HepG2 (cell line): ENCODE measurements around the gene CILP2. TPM values are rescaled to one million over a fixed set of nuclear protein-coding genes. Genes with fewer than 3 reads are reported as not detected.

Experiments
- ATAC-seq: fragments of 200-7000 bp; cut with Tn5 transposase; 3 replicates; pipeline ENCODE4 v1.9.1; 2020; ENCODE audit warnings: mild to moderate bottlenecking, moderate library complexity
- BruUV-seq: library from RNA; stranded (reverse); fragments of 400-500 nt; replicated peaks from 2 replicates; lab custom pipeline; 2021; lab: Mats Ljungman, UMichigan
- CTCF ChIA-PET: fragments of 300-600 bp; formaldehyde crosslinking; extraction: SDS; loops from one replicate; lab custom pipeline; 2021; ENCODE audit warnings: low total read pairs, inconsistent platforms, low intra/inter-chr PET ratio; lab: Yijun Ruan, JAX
- POLR2A ChIA-PET: fragments of 350-600 bp; sonication (Branson Sonifier 250); formaldehyde crosslinking; loops from one replicate; lab custom pipeline; 2020; ENCODE audit warnings: antibody characterized with exemption, inconsistent platforms; lab: Yijun Ruan, JAX
- DNase-seq: peaks from one replicate; pipeline ENCODE4 v3.0.0-alpha.2; 2015; ENCODE audit warnings: low spot score
- FAIRE-seq: peaks from 3 replicates; lab custom pipeline; 2011; peaks lifted over from hg19 to GRCh38; lab: Jason Lieb, UNC
- H2AFZ ChIP-seq: one replicate; pipeline ENCODE4 v1.6.1; 2011; ENCODE audit warnings: low read length, inconsistent platforms
- H3K27ac ChIP-seq: fragments of 300-600 bp; 3 replicates; pipeline ENCODE4 v1.8.0; 2011; ENCODE audit warnings: mixed run types, mild to moderate bottlenecking, mixed read lengths, low read length, inconsistent platforms; ENCODE audit not compliant: insufficient read depth; ENCODE audit errors: extremely low read length
- H3K27me3 ChIP-seq, 2 experiments: fragments of 200-600 bp in 1 of 2; 2 replicates in 1 of 2; 3 replicates in 1 of 2; pipeline versions ENCODE4 v1.6.0 to v1.8.0; 2011; ENCODE audit warnings: low read length in 2 of 2, mild to moderate bottlenecking in 2 of 2, moderate library complexity in 2 of 2, inconsistent platforms in 1 of 2; ENCODE audit not compliant: insufficient read depth in 2 of 2, control insufficient read depth in 1 of 2
- H3K36me3 ChIP-seq, 2 experiments: fragments of 200-600 bp in 1 of 2; replicated peaks in 1 of 2; 2 replicates in 1 of 2; 3 replicates in 1 of 2; pipeline versions ENCODE4 v1.5.1 to v1.8.0; 2011; ENCODE audit warnings: low read length in 2 of 2, inconsistent platforms in 1 of 2; ENCODE audit not compliant: insufficient read depth in 2 of 2, control insufficient read depth in 1 of 2
- H3K4me1 ChIP-seq: 2 replicates; pipeline ENCODE4 v1.5.1; 2012; ENCODE audit warnings: low read length, inconsistent platforms; ENCODE audit not compliant: insufficient read depth
- H3K4me2 ChIP-seq: 2 replicates; pipeline ENCODE4 v1.6.0; 2011; ENCODE audit warnings: low read depth, low read length, inconsistent platforms
- H3K4me3 ChIP-seq, 3 experiments: fragments of 200-600 bp in 1 of 3; sonication (generic), shearing (Covaris generic) in 1 of 3; replicated peaks in 1 of 3; 2 replicates each; pipeline ENCODE4 v1.5.1; 2011 to 2016; ENCODE audit warnings: low read length in 3 of 3, inconsistent platforms in 2 of 3, low read depth in 2 of 3, mild to moderate bottlenecking in 2 of 3, control low read depth in 1 of 3, mixed read lengths in 1 of 3; ENCODE audit not compliant: insufficient read depth in 1 of 3
- H3K79me2 ChIP-seq: one replicate; pipeline ENCODE4 v1.6.1; 2011; ENCODE audit warnings: low read length, inconsistent platforms; ENCODE audit not compliant: insufficient read depth
- H3K9ac ChIP-seq: 2 replicates; pipeline ENCODE4 v1.6.0; 2011; ENCODE audit warnings: mild to moderate bottlenecking, low read depth, low read length, inconsistent platforms; ENCODE audit not compliant: insufficient read depth
- H3K9me3 ChIP-seq: 2 replicates; pipeline ENCODE4 v1.5.1; 2012; ENCODE audit warnings: mild to moderate bottlenecking, low read length
- H4K20me1 ChIP-seq: 2 replicates; pipeline ENCODE4 v1.6.0; 2011; ENCODE audit warnings: inconsistent platforms, mild to moderate bottlenecking, low read length, moderate library complexity; ENCODE audit not compliant: insufficient read depth
- AKAP8 ChIP-seq: sonication (generic); formaldehyde crosslinking; IDR thresholded peaks from 2 replicates; pipeline ENCODE4 v1.5.1; 2020; ENCODE audit warnings: mild to moderate bottlenecking, missing genetic modification reagents
- CSRNP2 ChIP-seq: sonication (generic); formaldehyde crosslinking; conservative IDR thresholded peaks from 2 replicates; pipeline ENCODE4 v1.8.0; 2022; ENCODE audit warnings: low read depth, missing genetic modification reagents
- DMAP1 ChIP-seq: IDR thresholded peaks from 2 replicates; pipeline ENCODE4 v1.6.1; 2016
- HCFC1 ChIP-seq: fragments of 150-350 bp; IDR thresholded peaks from 2 replicates; pipeline ENCODE4 v1.6.1; 2014; ENCODE audit warnings: low read depth, low read length
- ISX ChIP-seq: sonication (generic); formaldehyde crosslinking; conservative IDR thresholded peaks from 2 replicates; pipeline ENCODE4 v1.5.0; 2020; ENCODE audit warnings: missing genetic modification reagents
- SCMH1 ChIP-seq: sonication (generic); formaldehyde crosslinking; IDR thresholded peaks from 2 replicates; pipeline ENCODE4 v1.9.0; 2021; ENCODE audit warnings: missing genetic modification reagents, mild to moderate bottlenecking, borderline replicate concordance
- TAF15 ChIP-seq: fragments of 200-400 bp; formaldehyde crosslinking; IDR thresholded peaks from one replicate; pipeline ENCODE4 v1.6.1; 2018; ENCODE audit warnings: mild to moderate bottlenecking, low read depth, low read length; ENCODE audit not compliant: poor library complexity, severe bottlenecking
- TCF12 ChIP-seq, 2 experiments: fragments of 450-650 bp in 1 of 2; sonication (generic) in 1 of 2; formaldehyde crosslinking in 1 of 2; IDR thresholded peaks; 2 replicates each; pipeline versions ENCODE4 v1.6.1 to v1.8.0; 2017 to 2022; ENCODE audit warnings: antibody characterized with exemption in 1 of 2, mild to moderate bottlenecking in 1 of 2, missing genetic modification reagents in 1 of 2, moderate library complexity in 1 of 2
- U2AF2 ChIP-seq: fragments of 200-400 bp; formaldehyde crosslinking; IDR thresholded peaks from 2 replicates; pipeline ENCODE4 v1.6.1; 2017; ENCODE audit warnings: low read depth, mild to moderate bottlenecking, low read length
- ZFP1 ChIP-seq: IDR thresholded peaks from 2 replicates; pipeline ENCODE4 v1.6.1; 2016
- ZNF10 ChIP-seq: sonication (generic); formaldehyde crosslinking; IDR thresholded peaks from 2 replicates; pipeline ENCODE4 v1.4.0; 2020; ENCODE audit warnings: mild to moderate bottlenecking, low read depth, missing genetic modification reagents, borderline replicate concordance
- ZNF501 ChIP-seq: sonication (generic); formaldehyde crosslinking; IDR thresholded peaks from 2 replicates; pipeline ENCODE4 v1.5.1; 2020; ENCODE audit warnings: mild to moderate bottlenecking, moderate library complexity, missing genetic modification reagents
- ZNF570 ChIP-seq: sonication (generic); formaldehyde crosslinking; IDR thresholded peaks from 2 replicates; pipeline ENCODE4 v1.4.0; 2020; ENCODE audit warnings: mild to moderate bottlenecking, missing genetic modification reagents, borderline replicate concordance
- WGBS: methylation state at CpG from one replicate; pipeline ENCODE4 v1.1.6; 2017; ENCODE audit warnings: low lambda C conversion rate; 5-methylcytosine and 5-hydroxymethylcytosine counted together
- in situ Hi-C: cut with HindIII; loops from 2 replicates; pipeline ENCODE4 v1.10.0; 2017; ENCODE audit warnings: low pct_unique_long_range_greater_than_20kb; ENCODE audit not compliant: extremely low pct_ligation_motif_present
- intact Hi-C: fragments of 100-400 bp; cut with micrococcal nuclease; formaldehyde crosslinking; loops from one replicate; pipeline ENCODE4 v1.10.0; 2022; ENCODE audit not compliant: unreplicated experiment
- polyA plus RNA-seq, 8 experiments: library from polyadenylated mRNA; depleted of rRNA in 3 of 8; stranded (reverse) in 7 of 8; unstranded in 1 of 8; fragments of >200 nt; fragmentation: Illumina TruSeq in 4 of 8; extraction: Trizol in 4 of 8; gene quantifications; 2 replicates each; pipeline versions ENCODE4 v1.2.1 to v1.2.3, GENCODE V29; 2011 to 2016; ENCODE audit warnings: low read depth in 4 of 8, missing spikeins in 1 of 8, mixed read lengths in 1 of 8; ENCODE audit not compliant: insufficient read depth in 1 of 8
- total RNA-seq, 5 experiments: library from RNA; depleted of rRNA; stranded (reverse); fragments of >200 nt; fragmentation: Illumina TruSeq; extraction: Trizol; gene quantifications; 2 replicates each; pipeline ENCODE4 v1.2.3, GENCODE V29; 2016; ENCODE audit warnings: low read depth in 1 of 5
- TF ChIP-seq, protein P1 (sequence below): sonication (generic); formaldehyde crosslinking; IDR thresholded peaks from 2 replicates; pipeline ENCODE4 v1.5.0; 2020; ENCODE audit warnings: mild to moderate bottlenecking, missing genetic modification reagents, borderline replicate concordance

The CILP2 gene
- total and polyA plus RNA-seq, 2 of the 13 experiments (the other 11 are each of a cell fraction or from before 2014, with no cell fraction given): 0.09 to 0.37 TPM

GRCh38 chr19:19580418-19580817 is 42.4 kb downstream of the CILP2 start:
- peaks cover 0 to 6% of the 10 kb centered on the region in 2 experiments; a peak in 3 of 5 replicates for H3K27me3 ChIP-seq
- WGBS: 62% methylated on average over 4 of the region's 4 CpGs
- FAIRE-seq (no peak), DNase-seq (no peak), ATAC-seq (no peak)
- intact Hi-C loops (no loop called here), in situ Hi-C loops (no loop called here)
- no peaks in the 10 kb centered on the region for H3K4me1 ChIP-seq
- H2AFZ ChIP-seq: no peak overlapping the region
- no peak overlapping the region for H3K4me2 ChIP-seq
- H4K20me1 ChIP-seq: no peaks in the 10 kb centered on the region
- no peak for TF ChIP-seq TCF12 (IDR thresholded peaks at IDR 0.05)
- no peak for TF ChIP-seq TCF12 (CRISPR knock-in tag; IDR thresholded peaks at IDR 0.05)
- TF ChIP-seq, protein P1, sequence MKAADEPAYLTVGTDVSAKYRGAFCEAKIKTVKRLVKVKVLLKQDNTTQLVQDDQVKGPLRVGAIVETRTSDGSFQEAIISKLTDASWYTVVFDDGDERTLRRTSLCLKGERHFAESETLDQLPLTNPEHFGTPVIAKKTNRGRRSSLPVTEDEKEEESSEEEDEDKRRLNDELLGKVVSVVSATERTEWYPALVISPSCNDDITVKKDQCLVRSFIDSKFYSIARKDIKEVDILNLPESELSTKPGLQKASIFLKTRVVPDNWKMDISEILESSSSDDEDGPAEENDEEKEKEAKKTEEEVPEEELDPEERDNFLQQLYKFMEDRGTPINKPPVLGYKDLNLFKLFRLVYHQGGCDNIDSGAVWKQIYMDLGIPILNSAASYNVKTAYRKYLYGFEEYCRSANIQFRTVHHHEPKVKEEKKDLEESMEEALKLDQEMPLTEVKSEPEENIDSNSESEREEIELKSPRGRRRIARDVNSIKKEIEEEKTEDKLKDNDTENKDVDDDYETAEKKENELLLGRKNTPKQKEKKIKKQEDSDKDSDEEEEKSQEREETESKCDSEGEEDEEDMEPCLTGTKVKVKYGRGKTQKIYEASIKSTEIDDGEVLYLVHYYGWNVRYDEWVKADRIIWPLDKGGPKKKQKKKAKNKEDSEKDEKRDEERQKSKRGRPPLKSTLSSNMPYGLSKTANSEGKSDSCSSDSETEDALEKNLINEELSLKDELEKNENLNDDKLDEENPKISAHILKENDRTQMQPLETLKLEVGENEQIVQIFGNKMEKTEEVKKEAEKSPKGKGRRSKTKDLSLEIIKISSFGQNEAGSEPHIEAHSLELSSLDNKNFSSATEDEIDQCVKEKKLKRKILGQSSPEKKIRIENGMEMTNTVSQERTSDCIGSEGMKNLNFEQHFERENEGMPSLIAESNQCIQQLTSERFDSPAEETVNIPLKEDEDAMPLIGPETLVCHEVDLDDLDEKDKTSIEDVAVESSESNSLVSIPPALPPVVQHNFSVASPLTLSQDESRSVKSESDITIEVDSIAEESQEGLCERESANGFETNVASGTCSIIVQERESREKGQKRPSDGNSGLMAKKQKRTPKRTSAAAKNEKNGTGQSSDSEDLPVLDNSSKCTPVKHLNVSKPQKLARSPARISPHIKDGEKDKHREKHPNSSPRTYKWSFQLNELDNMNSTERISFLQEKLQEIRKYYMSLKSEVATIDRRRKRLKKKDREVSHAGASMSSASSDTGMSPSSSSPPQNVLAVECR (CRISPR knock-in tag): no peak
- H3K79me2 ChIP-seq: no peaks in the 10 kb centered on the region
- no TSS peak for BruUV-seq
- POLR2A ChIA-PET: no interaction called here
- no peak overlapping the region for H3K27ac ChIP-seq
- no peaks in the 10 kb centered on the region for H3K9me3 ChIP-seq
- no peak overlapping the region for H3K9ac ChIP-seq
- H3K36me3 ChIP-seq: no peaks in the 10 kb centered on the region
- CTCF ChIA-PET: no interaction called here
- no peak overlapping the region for H3K4me3 ChIP-seq

- no peak for ATAC-seq
- peaks cover 0 to 6% of the 10 kb centered on the region in 2 experiments; a peak in 3 of 5 replicates for H3K27me3 ChIP-seq
- CTCF ChIA-PET: no interaction called here
- intact Hi-C loops (no loop called here), in situ Hi-C loops (no loop called here)
- H2AFZ ChIP-seq: no peak overlapping the region
- H3K4me3 ChIP-seq: no peak overlapping the region
- BruUV-seq: no TSS peak
- no peaks in the 10 kb centered on the region for H3K79me2 ChIP-seq
- no peaks in the 10 kb centered on the region for H3K36me3 ChIP-seq
- no peak for DNase-seq
- H3K4me1 ChIP-seq: no peaks in the 10 kb centered on the region
- no peaks in the 10 kb centered on the region for H3K9me3 ChIP-seq
- no peaks in the 10 kb centered on the region for H4K20me1 ChIP-seq
- H3K4me2 ChIP-seq: no peak overlapping the region
- H3K27ac ChIP-seq: no peak overlapping the region
- WGBS: 49% methylated on average over 12 of the region's 13 CpGs
- no peak overlapping the region for H3K9ac ChIP-seq
- no peak for FAIRE-seq
- POLR2A ChIA-PET: no interaction called here
- TF ChIP-seq ZNF570 (CRISPR knock-in tag) (no peak), ZFP1 (CRISPR knock-in tag) (no peak), ZNF10 (CRISPR knock-in tag) (no peak), U2AF2 (no peak), ZNF501 (no peak), AKAP8 (CRISPR knock-in tag) (no peak), DMAP1 (no peak), HCFC1 (no peak), SCMH1 (no peak), ISX (CRISPR knock-in tag) (no peak), TAF15 (no peak), CSRNP2 (CRISPR knock-in tag) (no peak)
These were observed 43.3 kb downstream of the CILP2 start for GRCh38 chr19:19581391-19581790.
